GM19193 (cell line): ENCODE data around the gene SLC22A13.

Source experiments
- POLR2A ChIP-seq: IDR thresholded peaks from 4 replicates; pipeline ENCODE4 v1.6.1; 2011; ENCODE audit not compliant: insufficient read depth, insufficient read length; ENCODE audit errors: extremely low read depth

SLC22A13 gene

DNA sequence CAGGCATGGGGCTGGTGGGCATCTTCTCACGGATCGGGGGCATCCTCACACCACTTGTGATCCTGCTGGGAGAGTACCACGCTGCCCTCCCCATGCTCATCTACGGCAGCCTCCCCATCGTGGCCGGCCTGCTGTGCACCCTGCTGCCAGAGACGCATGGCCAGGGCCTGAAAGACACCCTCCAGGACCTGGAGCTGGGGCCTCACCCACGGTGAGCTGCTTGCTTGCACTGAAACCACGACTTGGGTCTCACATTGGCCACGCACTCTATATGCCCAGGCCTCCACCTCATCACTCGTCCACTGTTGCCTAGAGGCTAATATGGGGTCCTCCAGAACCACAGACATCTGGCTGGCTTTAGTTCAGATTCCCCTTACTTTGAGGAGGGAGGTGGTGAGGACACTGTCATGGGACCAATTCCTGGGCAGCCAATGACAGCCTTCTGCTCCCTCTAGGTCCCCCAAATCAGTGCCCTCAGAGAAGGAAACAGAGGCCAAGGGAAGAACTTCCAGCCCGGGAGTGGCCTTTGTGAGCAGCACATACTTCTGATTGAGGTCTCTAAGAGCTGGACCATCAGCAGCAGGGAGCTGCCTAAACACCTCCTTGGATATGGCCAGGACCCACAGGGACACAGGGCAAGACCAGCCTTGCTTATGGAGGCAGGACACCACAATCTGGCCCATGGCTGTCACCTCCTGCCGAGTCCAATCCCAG lies 11.5 kb downstream of the SLC22A13 start:
- no peak for TF ChIP-seq POLR2A

DNA sequence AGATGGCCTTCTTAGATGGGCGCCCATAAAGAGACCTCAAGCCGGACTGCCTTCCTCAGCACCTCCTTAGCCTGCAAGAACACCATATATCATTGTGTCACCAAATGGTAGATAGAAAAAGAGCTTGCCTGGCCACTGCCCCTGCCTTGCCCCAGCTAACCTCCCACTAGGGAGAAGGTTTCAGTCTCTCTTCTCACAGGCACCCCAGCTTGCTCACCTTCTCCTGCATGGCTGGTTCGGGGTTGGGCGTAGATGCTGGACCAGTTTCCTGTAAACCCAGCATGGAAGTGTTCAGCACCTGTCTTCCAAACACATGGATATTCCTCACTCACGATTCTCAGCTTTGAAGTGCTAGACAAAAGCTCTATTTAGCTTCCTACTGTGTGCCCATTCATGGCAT lies 13.2 kb downstream of the SLC22A13 start:
- no peak for TF ChIP-seq POLR2A

DNA sequence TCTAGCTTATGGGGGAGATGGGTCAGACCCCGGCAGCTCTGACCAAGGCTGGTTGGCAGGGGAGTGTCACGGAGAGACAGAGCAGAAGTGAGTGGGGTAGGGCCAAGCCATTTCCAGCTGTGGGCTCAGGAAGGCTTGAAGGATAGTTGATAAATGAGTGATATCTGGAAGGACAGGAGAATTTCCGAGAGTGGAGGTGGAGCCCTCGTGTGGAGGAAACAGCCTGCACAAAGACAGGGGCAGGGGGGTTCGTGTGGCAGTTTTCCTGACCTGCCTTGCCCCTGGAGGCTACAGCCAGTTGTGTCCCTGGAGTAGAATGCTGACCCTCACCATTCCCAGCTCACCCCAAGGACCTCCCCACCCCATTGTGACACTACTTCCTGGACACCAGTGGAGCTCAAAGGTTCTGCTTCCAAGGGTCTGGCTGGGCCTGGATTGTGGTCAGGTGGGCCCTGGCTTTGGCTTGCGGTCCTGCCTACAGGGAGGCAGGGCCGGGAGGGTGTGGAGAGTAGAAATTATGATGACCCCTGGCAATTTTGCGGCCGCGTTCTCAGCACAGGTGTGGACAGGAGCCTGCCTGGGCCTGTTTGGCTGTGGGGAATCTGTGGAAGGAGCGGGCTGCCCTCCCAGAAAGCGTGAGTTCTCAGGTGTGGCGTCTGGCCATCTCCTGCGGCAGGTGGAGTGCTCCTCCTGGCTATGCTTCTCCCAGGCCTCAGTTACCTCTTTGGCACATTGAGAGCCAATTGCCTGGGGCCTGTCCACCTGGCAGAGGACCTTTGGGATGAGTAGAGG lies 16.5 kb downstream of the SLC22A13 start, which contains the start of gene SLC22A14:
TSS of gene SLC22A14 (plus strand) at position 400 of the 792 bp plus-strand sequence. CDS start 23,733 bp downstream, outside the sequence.
- no peak for TF ChIP-seq POLR2A

DNA sequence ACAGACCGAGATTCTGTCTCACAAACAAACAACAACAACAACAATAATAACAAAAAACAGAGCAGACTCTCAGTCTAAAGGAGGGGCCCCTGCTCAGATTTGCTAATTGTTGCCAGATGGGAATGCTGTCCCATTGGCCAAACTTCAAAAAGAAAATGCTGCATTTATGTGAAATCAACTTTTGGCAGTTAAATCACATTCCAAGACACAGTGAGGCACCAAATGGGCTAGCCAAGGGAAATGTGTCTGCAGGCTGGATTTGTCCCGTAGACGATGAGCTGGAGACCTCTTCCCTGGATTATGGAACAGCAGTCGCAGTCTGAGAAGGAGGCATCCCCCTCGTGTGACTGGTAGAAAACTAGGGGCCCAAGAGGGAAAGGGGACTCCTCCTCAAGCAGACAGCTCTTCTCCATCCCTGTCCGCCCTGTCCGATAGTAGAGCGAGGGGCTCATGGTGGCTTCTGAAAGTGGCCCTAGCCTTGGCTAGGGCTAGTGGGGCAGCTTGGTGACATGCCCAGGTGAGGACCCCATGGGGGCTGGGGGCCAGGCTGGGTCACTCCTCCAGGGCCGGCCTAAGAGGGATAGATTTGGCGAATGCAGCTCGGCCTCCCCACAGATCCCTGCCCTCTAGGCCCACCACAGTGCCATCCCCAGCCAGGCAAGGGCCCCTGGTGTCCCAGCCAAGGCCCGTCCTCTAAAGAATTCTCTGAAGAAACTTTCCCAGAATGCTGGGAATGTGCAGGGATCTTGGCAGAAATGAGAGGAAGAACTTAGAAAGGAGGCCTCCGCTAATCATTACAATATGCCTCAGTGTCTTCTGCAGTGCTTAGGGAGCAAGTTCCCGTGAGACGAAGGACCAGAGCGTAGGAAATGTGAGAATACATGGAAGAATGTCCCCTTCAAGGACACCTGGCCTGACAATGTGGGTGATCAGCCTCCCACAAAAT lies 18.5 kb downstream of the SLC22A13 start:
- TF ChIP-seq POLR2A: no peak

DNA sequence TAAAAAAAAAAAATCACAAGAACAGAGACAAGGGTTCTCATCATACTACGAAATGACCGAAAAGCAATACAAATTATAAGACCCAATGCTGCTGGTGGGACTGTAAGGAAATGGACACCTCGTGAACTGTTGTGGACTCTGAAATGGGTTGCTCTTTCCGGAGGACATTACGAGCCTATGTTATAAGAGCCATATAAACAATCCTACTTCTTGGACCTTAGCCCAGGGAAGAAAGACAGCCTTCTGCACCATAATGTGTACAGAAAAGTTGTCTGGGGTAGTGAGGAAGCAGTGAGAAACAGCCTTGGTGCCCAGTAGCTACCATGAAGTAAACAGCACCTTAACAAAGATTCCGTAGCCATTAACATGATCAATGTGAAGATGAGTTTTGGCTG lies 19.1 kb downstream of the SLC22A13 start:
- no peak for TF ChIP-seq POLR2A

DNA sequence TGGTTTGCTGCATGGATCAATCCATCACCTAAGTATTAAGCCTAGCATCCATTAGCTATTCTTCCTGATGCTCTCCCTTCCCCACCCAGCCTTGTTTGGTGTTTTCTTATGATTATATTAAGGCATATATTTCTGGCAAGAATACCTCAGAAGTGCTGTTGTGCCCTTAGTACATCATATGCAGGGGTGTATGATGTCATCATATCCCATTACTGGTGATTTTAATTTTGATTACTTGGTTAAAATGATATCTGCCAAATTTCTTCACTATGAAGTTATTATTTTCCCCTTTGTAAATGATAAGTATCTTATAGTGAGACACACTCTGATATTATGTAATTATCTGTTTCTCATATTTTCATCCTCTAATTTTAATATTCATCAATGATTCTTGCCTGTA lies 31.9 kb downstream of the SLC22A13 start:
- no peak for TF ChIP-seq POLR2A

DNA sequence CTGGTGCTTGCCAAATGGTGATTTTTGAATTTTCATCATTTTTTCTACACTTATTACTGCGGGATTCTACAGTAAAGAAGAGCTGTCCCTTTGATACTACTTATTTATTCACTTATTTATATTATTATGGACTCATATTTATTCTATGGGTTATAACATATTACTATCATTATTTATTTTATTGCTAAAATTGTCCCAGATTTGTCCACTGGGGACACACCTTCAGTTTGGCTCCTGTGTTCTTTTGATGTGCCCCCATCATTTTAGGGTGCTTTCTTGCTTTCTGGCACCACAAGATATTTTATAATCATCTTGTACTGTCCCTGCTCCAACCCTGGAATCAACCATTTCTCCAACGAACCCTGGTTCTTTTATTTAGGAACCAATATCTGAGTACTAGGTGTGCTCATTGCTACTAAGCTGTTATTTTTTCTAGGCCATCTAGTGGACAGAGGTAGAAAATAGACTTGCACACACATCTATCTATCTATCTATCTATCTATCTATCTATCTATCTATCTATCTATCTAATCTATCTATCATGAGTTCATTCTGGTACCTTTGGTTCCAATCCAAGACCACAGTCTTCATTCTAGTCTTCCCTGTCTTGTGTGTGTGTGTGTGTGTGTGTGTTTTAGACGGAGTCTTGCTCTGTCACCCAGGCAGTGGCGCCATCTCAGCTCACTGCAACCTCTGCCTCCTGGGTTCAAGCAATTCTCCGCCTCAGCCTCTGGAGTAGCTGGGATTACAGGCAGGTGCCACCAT lies 32.5 kb downstream of the SLC22A13 start:
- no peak for TF ChIP-seq POLR2A

DNA sequence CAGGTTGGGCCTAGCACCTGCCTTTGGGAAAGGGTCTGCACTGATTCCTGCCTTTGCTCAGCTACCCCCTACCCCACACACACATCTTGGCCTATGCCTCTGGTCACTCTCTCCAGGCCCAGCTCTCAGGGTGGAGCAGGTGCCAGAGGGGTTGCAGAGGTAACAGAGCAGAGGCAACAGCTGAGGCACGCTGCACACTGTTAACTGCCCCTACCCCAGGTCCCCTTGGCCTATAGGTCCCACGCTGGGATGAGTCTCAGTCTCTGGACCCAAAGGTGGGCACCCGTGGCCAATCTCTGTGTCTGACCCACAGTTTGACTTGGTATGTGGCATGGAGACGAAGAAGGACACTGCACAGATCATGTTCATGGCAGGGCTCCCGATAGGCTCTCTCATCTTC lies 41.3 kb downstream of the SLC22A13 start:
- TF ChIP-seq POLR2A: no peak

DNA sequence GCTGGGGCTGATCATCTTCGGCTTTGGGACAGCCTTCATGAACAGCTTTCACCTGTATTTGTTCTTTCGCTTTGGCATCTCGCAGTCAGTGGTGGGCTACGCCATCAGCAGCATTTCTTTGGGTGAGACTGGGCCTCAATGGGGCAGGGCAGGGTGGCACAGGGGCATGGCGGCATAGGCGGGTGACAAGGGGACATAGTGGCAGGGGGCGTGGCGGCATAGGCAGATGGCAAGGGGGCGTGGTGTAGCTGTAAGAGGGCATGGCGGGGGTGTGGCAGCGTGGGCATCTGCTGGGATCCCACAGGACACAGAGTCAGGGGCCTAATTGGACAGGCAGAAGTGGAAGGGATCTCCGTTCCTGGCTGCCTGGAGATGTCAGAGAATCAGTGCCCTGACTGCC lies 42.0 kb downstream of the SLC22A13 start:
- TF ChIP-seq POLR2A: no peak

DNA sequence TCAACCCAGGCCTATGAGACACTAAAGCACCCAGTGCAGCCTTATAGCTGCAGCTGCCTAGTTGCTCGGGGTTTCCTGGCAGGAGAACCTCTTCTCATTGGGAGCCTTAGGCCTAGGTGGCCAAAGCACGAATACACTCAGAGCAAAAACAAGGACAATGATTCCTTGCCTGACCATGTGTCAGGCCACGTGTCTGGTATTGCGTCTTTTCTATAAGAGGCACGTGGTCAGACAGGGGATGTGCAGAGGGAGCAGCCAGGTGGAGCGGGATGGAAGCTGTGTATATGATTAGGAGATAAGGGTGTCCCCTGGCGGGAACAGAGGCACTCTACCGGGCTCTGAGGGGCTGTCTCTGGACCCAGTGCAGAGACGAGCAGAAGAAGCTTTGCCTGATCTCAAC lies 42.8 kb downstream of the SLC22A13 start:
- TF ChIP-seq POLR2A: no peak

DNA sequence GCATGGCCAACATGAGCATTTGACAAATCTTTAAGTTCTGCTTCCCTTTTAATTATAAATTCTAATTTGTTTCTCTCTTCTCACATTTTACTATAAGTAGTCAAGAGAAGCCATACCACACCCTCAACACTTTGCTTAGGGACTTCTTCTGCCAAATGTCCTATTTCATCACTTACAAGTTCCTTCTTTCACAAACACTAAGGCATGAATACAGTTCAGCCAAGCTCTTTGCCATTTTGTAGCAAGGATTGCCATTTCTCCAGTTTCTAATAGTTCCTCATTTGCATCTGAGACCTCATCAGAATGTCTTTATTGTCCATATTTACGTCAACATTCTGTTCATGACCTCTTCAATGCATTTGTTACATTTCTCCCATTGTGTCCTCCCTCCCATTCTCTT lies 45.9 kb downstream of the SLC22A13 start:
- TF ChIP-seq POLR2A: no peak

DNA sequence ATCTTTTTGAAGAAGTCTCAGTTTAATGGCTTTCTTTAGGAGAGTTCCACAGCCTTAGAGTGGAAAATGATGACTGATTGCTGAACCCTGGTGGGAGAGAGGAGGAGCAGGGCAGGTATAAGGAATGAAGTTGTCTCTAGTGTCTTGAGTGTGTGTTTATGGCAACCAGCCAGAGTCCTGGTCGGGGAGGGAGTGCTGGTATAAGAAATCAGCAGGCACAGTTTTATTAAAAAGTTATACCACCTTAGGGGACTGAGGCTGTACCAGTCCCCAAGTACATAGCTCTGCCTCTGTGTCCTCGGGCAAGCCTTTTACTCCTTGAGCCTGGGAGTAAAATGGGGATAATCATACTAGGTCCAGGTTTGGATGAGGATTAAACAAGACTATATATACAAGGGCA lies 46.3 kb downstream of the SLC22A13 start:
- TF ChIP-seq POLR2A: no peak

DNA sequence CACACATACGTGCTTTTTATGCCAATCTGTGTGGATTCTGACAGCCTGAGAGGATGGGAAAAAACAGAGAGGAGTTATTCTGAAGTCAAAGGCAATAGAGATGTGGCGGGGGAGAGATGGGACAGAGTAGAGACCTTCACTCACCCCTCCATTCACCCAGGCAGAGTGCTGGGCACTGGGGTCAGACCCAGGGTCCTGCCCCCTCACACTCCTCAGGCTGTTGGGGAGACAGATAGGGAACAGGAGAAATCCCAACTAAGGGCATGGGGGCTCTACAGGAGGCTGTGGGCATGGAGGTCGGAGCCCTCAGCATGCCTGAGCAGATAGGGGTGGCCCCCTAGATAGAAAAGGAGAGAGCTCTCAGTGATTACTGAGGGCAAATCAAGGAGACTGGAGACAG lies 46.7 kb downstream of the SLC22A13 start:
- TF ChIP-seq POLR2A: no peak

DNA sequence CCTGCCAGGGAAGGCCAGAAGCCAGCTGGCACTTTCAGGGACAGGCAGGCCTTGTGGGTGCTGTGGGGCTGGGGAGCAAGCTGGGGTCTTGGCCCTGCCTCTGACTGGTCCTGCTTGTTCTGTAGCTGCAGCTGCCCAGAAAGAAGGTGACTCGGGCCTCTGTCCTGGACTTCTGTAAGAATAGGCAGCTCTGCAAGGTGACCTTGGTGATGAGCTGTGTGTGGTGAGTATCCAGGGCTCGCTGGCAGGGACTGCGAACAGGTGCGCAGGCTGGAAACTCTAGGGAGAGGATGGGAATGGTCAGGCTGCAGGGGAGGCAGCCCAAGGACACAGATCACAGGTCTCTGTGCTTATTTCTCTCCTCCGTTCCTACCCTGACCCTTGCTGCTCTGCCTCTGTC lies 47.7 kb downstream of the SLC22A13 start:
- TF ChIP-seq POLR2A: no peak

DNA sequence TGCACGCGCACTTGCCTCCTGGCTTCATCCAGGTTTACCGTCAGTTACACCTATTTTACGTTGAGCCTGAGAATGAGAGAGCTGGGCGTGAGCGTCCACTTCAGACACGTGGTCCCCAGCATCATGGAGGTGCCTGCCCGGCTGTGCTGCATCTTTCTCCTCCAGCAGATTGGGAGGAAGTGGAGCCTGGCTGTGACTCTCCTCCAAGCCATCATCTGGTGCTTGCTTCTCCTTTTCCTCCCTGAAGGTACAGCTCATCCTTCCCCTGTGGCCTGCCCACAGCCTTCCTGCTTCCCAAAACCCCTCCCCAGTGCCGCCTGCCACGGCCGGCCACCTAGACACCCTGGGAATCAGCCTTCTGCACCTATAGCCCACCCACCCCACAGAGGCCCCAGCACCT lies 48.1 kb downstream of the SLC22A13 start:
- TF ChIP-seq POLR2A: no peak

DNA sequence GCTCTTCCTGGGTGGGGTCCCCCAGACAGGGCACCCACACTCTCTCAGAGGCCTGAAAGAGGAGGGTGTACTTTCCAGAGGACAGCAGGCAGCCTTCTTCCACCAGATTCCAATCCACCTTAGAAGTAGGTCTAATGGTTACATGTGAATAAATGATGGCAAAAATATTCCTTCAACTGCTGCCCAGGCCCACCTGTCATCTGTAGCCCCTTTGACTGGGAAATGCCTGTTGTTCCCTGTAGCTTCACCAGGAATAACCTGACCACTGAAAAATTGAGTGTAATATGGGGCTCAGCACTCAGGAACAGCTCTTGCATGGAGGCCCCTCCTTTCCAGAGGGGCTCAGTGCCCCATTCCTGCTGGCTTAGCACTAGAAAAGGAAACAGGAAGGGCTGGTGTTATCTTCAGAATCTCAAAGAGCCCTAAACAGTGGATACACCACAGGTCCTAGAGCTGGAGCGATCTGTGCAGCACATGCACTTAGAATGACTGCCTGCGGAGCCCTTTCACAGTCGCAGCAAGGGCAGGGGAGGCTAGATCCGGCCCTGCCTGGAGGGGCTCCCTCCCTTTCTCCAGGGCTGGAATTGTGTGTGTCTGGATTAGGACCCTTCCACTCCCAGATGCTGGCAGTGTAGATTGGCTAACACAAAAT lies 48.6 kb downstream of the SLC22A13 start:
- TF ChIP-seq POLR2A: no peak
